Large intestine (tissue), 3 donors: Measurements from ENCODE around the gene ZNG1A. TPM values are rescaled to one million over a fixed set of nuclear protein-coding genes. Genes with fewer than 3 reads are reported as not detected.
"Not testable (repeated sequence)": the region's sequence is repeated elsewhere in the genome, so short reads cannot be mapped to it uniquely, and the experiment has no call there.

Experiments
- DNase-seq, 2 donors: peaks; one replicate each; pipeline versions ENCODE4 v3.0.0 to v3.0.0-alpha.2; 2013
- H3K27ac ChIP-seq: one replicate; pipeline ENCODE4 v1.5.1; 2013; ENCODE audit warnings: low read length
- H3K27me3 ChIP-seq: 2 replicates; pipeline ENCODE4 v1.6.1; 2013; ENCODE audit warnings: low read length; ENCODE audit not compliant: control insufficient read depth, insufficient read depth
- H3K36me3 ChIP-seq: 2 replicates; pipeline ENCODE4 v1.6.1; 2013; ENCODE audit warnings: low read length; ENCODE audit not compliant: control insufficient read depth, insufficient read depth
- H3K4me1 ChIP-seq: one replicate; pipeline ENCODE4 v1.6.1; 2013; ENCODE audit warnings: low read length; ENCODE audit not compliant: control insufficient read depth, insufficient read depth
- H3K4me3 ChIP-seq: one replicate; pipeline ENCODE4 v1.5.1; 2013; ENCODE audit warnings: low read length
- H3K9me3 ChIP-seq: one replicate; pipeline ENCODE4 v1.6.1; 2013; ENCODE audit warnings: mild to moderate bottlenecking, low read depth, low read length, moderate library complexity; ENCODE audit not compliant: control insufficient read depth
- WGBS: methylation state at CpG from one replicate; pipeline ENCODE4 v1.1.5; 2013; ENCODE audit warnings: low lambda C conversion rate; ENCODE audit not compliant: insufficient coverage; 5-methylcytosine and 5-hydroxymethylcytosine counted together
- polyA plus RNA-seq: library from polyadenylated mRNA; unstranded; fragments of 120-200 nt; gene quantifications from one replicate; pipeline ENCODE4 v1.2.1, GENCODE V29; 2013

Gene ZNG1A
- polyA plus RNA-seq, 1 donor, result 50.7 TPM

DNA sequence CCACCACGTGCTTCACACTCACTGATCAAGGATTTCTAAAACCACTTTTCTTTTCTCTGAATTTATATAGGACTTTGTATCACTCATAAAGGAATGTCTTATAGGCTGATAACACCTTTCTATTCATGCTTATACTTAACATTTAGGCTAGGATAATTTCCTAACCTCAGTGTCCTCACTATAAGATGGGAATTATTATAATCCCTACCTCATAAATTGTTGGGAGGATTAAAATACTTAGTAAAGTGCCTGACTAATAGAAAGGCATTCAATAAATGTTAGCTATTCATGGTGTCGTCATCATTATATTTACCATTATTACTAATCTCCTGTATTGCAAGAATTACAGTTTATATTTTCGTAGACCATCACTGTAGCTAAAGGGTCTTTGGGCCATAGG, 102.5 kb downstream of the ZNG1A start:
- no CpG with 5 or more reads among the region's 3 CpGs for WGBS
- not testable (repeated sequence) for H3K9me3 ChIP-seq, H3K27me3 ChIP-seq, H3K27ac ChIP-seq, H3K4me3 ChIP-seq, DNase-seq, H3K4me1 ChIP-seq, H3K36me3 ChIP-seq

GRCh38 chr9:73900-74525, 104.8 kb downstream of the ZNG1A start:
- H3K4me3 ChIP-seq, H3K9me3 ChIP-seq, H3K36me3 ChIP-seq, H3K27me3 ChIP-seq, H3K4me1 ChIP-seq, H3K27ac ChIP-seq: not testable (repeated sequence)
- no CpG with 5 or more reads among the region's 18 CpGs for WGBS
- DNase-seq, result peak in 1 of 2 donors; percentile 0

- not testable (repeated sequence) for H3K36me3 ChIP-seq, H3K4me1 ChIP-seq, H3K4me3 ChIP-seq, H3K27me3 ChIP-seq, H3K9me3 ChIP-seq, H3K27ac ChIP-seq
- peak in 1 of 2 donors; percentile 17 for DNase-seq
- WGBS, result no CpG with 5 or more reads among the region's 109 CpGs
Observed at GRCh38 chr9:73076-73899, 105.6 kb downstream of the ZNG1A start.

Other genes with a start within 250 kb of the ZNG1A start
- 23.2 TPM for gene WASHC1, start 149.6 kb downstream of the ZNG1A start, polyA plus RNA-seq
- 0.42 TPM for gene FOXD4, start 60.6 kb downstream of the ZNG1A start, polyA plus RNA-seq
- 15.8 TPM for gene DOCK8, start 35.8 kb upstream of the ZNG1A start, polyA plus RNA-seq